GM19025 (cell line): ENCODE measurements around the gene RGS12.

Experiments used
- ATAC-seq: cut with Tn5 transposase; IDR thresholded peaks from one replicate; pipeline ENCODE4 v1.9.1; 2021; ENCODE audit warnings: mild to moderate bottlenecking, low read depth, moderate library complexity; ENCODE audit not compliant: unreplicated experiment

The RGS12 gene

GRCh38 chr4:3276986-3277385 lies 15.8 kb upstream of the RGS12 start:
- no peak for ATAC-seq

GRCh38 chr4:3280466-3280865 lies 12.4 kb upstream of the RGS12 start:
- no peak for ATAC-seq

GRCh38 chr4:3283483-3283882 lies 9.3 kb upstream of the RGS12 start:
- no peak for ATAC-seq

GRCh38 chr4:3283916-3284315 lies 8.9 kb upstream of the RGS12 start:
- no peak for ATAC-seq

- no peak for ATAC-seq
These were observed 7.9 kb upstream of the RGS12 start for GRCh38 chr4:3284734-3285557.

GRCh38 chr4:3285558-3286334 lies 7.1 kb upstream of the RGS12 start:
- peak; percentile 94 for ATAC-seq

GRCh38 chr4:3286335-3287175 lies 6.3 kb upstream of the RGS12 start:
- ATAC-seq = no peak

GRCh38 chr4:3287271-3287971 lies 5.4 kb upstream of the RGS12 start:
- ATAC-seq = no peak

- ATAC-seq = no peak
These were observed 4.8 kb upstream of the RGS12 start for GRCh38 chr4:3287972-3288570.

GRCh38 chr4:3288571-3289094 lies 4.2 kb upstream of the RGS12 start:
- ATAC-seq = no peak

- ATAC-seq = no peak
These were observed 2.3 kb upstream of the RGS12 start for GRCh38 chr4:3290476-3290875.

- ATAC-seq = no peak
These were observed 1.9 kb upstream of the RGS12 start for GRCh38 chr4:3290889-3291321.

GRCh38 chr4:3291411-3291968 lies 1.3 kb upstream of the RGS12 start:
- ATAC-seq = no peak

- peak; percentile 15 for ATAC-seq
These were observed 751 bp upstream of the RGS12 start for GRCh38 chr4:3291969-3292570.

GRCh38 chr4:3293401-3294391 lies 875 bp downstream of the RGS12 start:
- no peak for ATAC-seq

- ATAC-seq = no peak
These were observed 1.8 kb downstream of the RGS12 start for GRCh38 chr4:3294401-3295241.
